Measurements from ENCODE around the gene ATRN.

ATRN gene

GRCh38 chr20:3696745-3697587, 226.1 kb downstream of the ATRN start:
- H3K4ac ChIP-seq (ENCODE audit: low read depth in 1 of 2, low read length in 2 of 2), result no peak overlapping the region
- no peak overlapping the region for H4K91ac ChIP-seq (ENCODE audit: low read length)
- H4K8ac ChIP-seq (ENCODE audit: low read length), result no peak overlapping the region
- H2BK15ac ChIP-seq (ENCODE audit: low read depth, poor library complexity, severe bottlenecking), result no peak overlapping the region
- H3K18ac ChIP-seq (ENCODE audit: low read depth in 1 of 2, low read length in 2 of 2), result no peak overlapping the region
- H3K36me3 ChIP-seq (ENCODE audit: control insufficient read depth in 1 of 2, insufficient read depth in 2 of 2, low read depth in 1 of 2, low read length in 2 of 2), result no peaks in the 10 kb centered on the region
- no peak overlapping the region for H3K23ac ChIP-seq (ENCODE audit: low read length in 2 of 2)
- H3K9me3 ChIP-seq (ENCODE audit: control insufficient read depth, low read length), result peaks cover 4% of the 10 kb centered on the region
- H2BK5ac ChIP-seq (ENCODE audit: low read depth, low read length, poor library complexity, severe bottlenecking), result no peak overlapping the region
- no peak overlapping the region for H2AK5ac ChIP-seq (ENCODE audit: low read length, severe bottlenecking)
- no peak overlapping the region for H3K4me2 ChIP-seq (ENCODE audit: low read length, poor library complexity, severe bottlenecking)
- H3K4me3 ChIP-seq (ENCODE audit: insufficient read depth in 1 of 2, low read depth in 1 of 2, low read length in 2 of 2), result no peak overlapping the region
- no peaks in the 10 kb centered on the region for H3K4me1 ChIP-seq (ENCODE audit: control insufficient read depth, insufficient read depth, low read depth, low read length)
- H2AFZ ChIP-seq (ENCODE audit: low read depth, low read length), result no peak overlapping the region
- H2BK12ac ChIP-seq (ENCODE audit: low read length in 2 of 2), result no peak overlapping the region
- H3K27ac ChIP-seq (ENCODE audit: low read length, poor library complexity, severe bottlenecking), result no peak overlapping the region
- H3K14ac ChIP-seq (ENCODE audit: low read length in 2 of 2), result no peak overlapping the region
- 86% methylated on average over 15 of the region's 15 CpGs for WGBS
- no peaks in the 10 kb centered on the region for H3K79me1 ChIP-seq (replicated peaks; ENCODE audit: low read length, poor library complexity, severe bottlenecking)
- H2BK120ac ChIP-seq (ENCODE audit: low read depth, low read length), result no peak overlapping the region
- no peak overlapping the region for H3K9ac ChIP-seq (ENCODE audit: low read length)
- H3K27me3 ChIP-seq (ENCODE audit: control insufficient read depth in 1 of 2, insufficient read depth in 1 of 2, low read length in 2 of 2), result peaks cover 4 to 17% of the 10 kb centered on the region in 2 experiments
- no peak for DNase-seq

GRCh38 chr20:3697588-3698305, 226.9 kb downstream of the ATRN start:
- Histone ChIP-seq H2BK12ac (ENCODE audit: low read length in 2 of 2) (no peak overlapping the region), H3K23ac (ENCODE audit: low read length in 2 of 2) (no peak overlapping the region), H3K79me1 (replicated peaks; ENCODE audit: low read length, poor library complexity, severe bottlenecking) (no peaks in the 10 kb centered on the region), H4K91ac (ENCODE audit: low read length) (no peak overlapping the region), H2BK5ac (ENCODE audit: low read depth, low read length, poor library complexity, severe bottlenecking) (no peak overlapping the region), H3K14ac (ENCODE audit: low read length in 2 of 2) (no peak overlapping the region), H2AFZ (ENCODE audit: low read depth, low read length) (no peak overlapping the region), H3K9ac (ENCODE audit: low read length) (no peak overlapping the region), H4K8ac (ENCODE audit: low read length) (no peak overlapping the region), H3K9me3 (ENCODE audit: control insufficient read depth, low read length) (peaks cover 4% of the 10 kb centered on the region), H3K27ac (ENCODE audit: low read length, poor library complexity, severe bottlenecking) (no peak overlapping the region), H2BK15ac (ENCODE audit: low read depth, poor library complexity, severe bottlenecking) (no peak overlapping the region), H3K4ac (ENCODE audit: low read depth in 1 of 2, low read length in 2 of 2) (no peak overlapping the region), H3K36me3 (ENCODE audit: control insufficient read depth in 1 of 2, insufficient read depth in 2 of 2, low read depth in 1 of 2, low read length in 2 of 2) (no peaks in the 10 kb centered on the region), H3K4me3 (ENCODE audit: insufficient read depth in 1 of 2, low read depth in 1 of 2, low read length in 2 of 2) (no peak overlapping the region), H2AK5ac (ENCODE audit: low read length, severe bottlenecking) (no peak overlapping the region), H2BK120ac (ENCODE audit: low read depth, low read length) (no peak overlapping the region), H3K4me2 (ENCODE audit: low read length, poor library complexity, severe bottlenecking) (no peak overlapping the region), H3K18ac (ENCODE audit: low read depth in 1 of 2, low read length in 2 of 2) (no peak overlapping the region), H3K4me1 (ENCODE audit: control insufficient read depth, insufficient read depth, low read depth, low read length) (no peaks in the 10 kb centered on the region), H3K27me3 (ENCODE audit: control insufficient read depth in 1 of 2, insufficient read depth in 1 of 2, low read length in 2 of 2) (peaks cover 4 to 15% of the 10 kb centered on the region in 2 experiments)
- WGBS, result 80% methylated on average over 18 of the region's 18 CpGs
- DNase-seq, result no peak

- Histone ChIP-seq H3K23ac (ENCODE audit: low read length in 2 of 2) (no peak overlapping the region), H3K27ac (ENCODE audit: low read length, poor library complexity, severe bottlenecking) (no peak overlapping the region)
Observed at GRCh38 chr20:3698591-3699001, 227.8 kb downstream of the ATRN start.

GRCh38 chr20:3699037-3699436, 228.2 kb downstream of the ATRN start:
- Histone ChIP-seq H3K4me3 (ENCODE audit: insufficient read depth in 1 of 2, low read depth in 1 of 2, low read length in 2 of 2) (no peak overlapping the region), H3K79me1 (replicated peaks; ENCODE audit: low read length, poor library complexity, severe bottlenecking) (no peaks in the 10 kb centered on the region), H3K9ac (ENCODE audit: low read length) (no peak overlapping the region)

More at GRCh38 chr20:3698591-3699001, 227.8 kb downstream of the ATRN start:
- H4K8ac ChIP-seq (ENCODE audit: low read length), result no peak overlapping the region
- no peak overlapping the region for H4K91ac ChIP-seq (ENCODE audit: low read length)
- H3K36me3 ChIP-seq (ENCODE audit: control insufficient read depth in 1 of 2, insufficient read depth in 2 of 2, low read depth in 1 of 2, low read length in 2 of 2), result no peaks in the 10 kb centered on the region
- no peak overlapping the region for H3K14ac ChIP-seq (ENCODE audit: low read length in 2 of 2)
- no peak overlapping the region for H2BK120ac ChIP-seq (ENCODE audit: low read depth, low read length)
- H3K4ac ChIP-seq (ENCODE audit: low read depth in 1 of 2, low read length in 2 of 2), result no peak overlapping the region
- no peak overlapping the region for H2AFZ ChIP-seq (ENCODE audit: low read depth, low read length)
- no peak overlapping the region for H2BK15ac ChIP-seq (ENCODE audit: low read depth, poor library complexity, severe bottlenecking)
- H3K4me3 ChIP-seq (ENCODE audit: insufficient read depth in 1 of 2, low read depth in 1 of 2, low read length in 2 of 2), result no peak overlapping the region
- H3K27me3 ChIP-seq (ENCODE audit: control insufficient read depth in 1 of 2, insufficient read depth in 1 of 2, low read length in 2 of 2), result peaks cover 11 to 19% of the 10 kb centered on the region in 2 experiments
- H2BK5ac ChIP-seq (ENCODE audit: low read depth, low read length, poor library complexity, severe bottlenecking), result no peak overlapping the region
- H3K18ac ChIP-seq (ENCODE audit: low read depth in 1 of 2, low read length in 2 of 2), result no peak overlapping the region
- H3K9me3 ChIP-seq (ENCODE audit: control insufficient read depth, low read length), result peaks cover 4% of the 10 kb centered on the region
- no peak overlapping the region for H3K9ac ChIP-seq (ENCODE audit: low read length)
- H2BK12ac ChIP-seq (ENCODE audit: low read length in 2 of 2), result no peak overlapping the region
- H3K4me1 ChIP-seq (ENCODE audit: control insufficient read depth, insufficient read depth, low read depth, low read length), result no peaks in the 10 kb centered on the region
- no peak overlapping the region for H2AK5ac ChIP-seq (ENCODE audit: low read length, severe bottlenecking)
- no peaks in the 10 kb centered on the region for H3K79me1 ChIP-seq (replicated peaks; ENCODE audit: low read length, poor library complexity, severe bottlenecking)
- no peak overlapping the region for H3K4me2 ChIP-seq (ENCODE audit: low read length, poor library complexity, severe bottlenecking)
- no peak for DNase-seq
- WGBS, result 87% methylated on average over 6 of the region's 6 CpGs

More at GRCh38 chr20:3699037-3699436, 228.2 kb downstream of the ATRN start:
- H3K4ac ChIP-seq (ENCODE audit: low read depth in 1 of 2, low read length in 2 of 2), result no peak overlapping the region
- no peak overlapping the region for H4K8ac ChIP-seq (ENCODE audit: low read length)
- H3K9me3 ChIP-seq (ENCODE audit: control insufficient read depth, low read length), result peaks cover 4% of the 10 kb centered on the region
- no peak overlapping the region for H2BK5ac ChIP-seq (ENCODE audit: low read depth, low read length, poor library complexity, severe bottlenecking)
- no peaks in the 10 kb centered on the region for H3K4me1 ChIP-seq (ENCODE audit: control insufficient read depth, insufficient read depth, low read depth, low read length)
- H3K36me3 ChIP-seq (ENCODE audit: control insufficient read depth in 1 of 2, insufficient read depth in 2 of 2, low read depth in 1 of 2, low read length in 2 of 2), result no peaks in the 10 kb centered on the region
- DNase-seq, result no peak
- H2BK12ac ChIP-seq (ENCODE audit: low read length in 2 of 2), result no peak overlapping the region
- no peak overlapping the region for H2BK120ac ChIP-seq (ENCODE audit: low read depth, low read length)
- no peak overlapping the region for H3K27ac ChIP-seq (ENCODE audit: low read length, poor library complexity, severe bottlenecking)
- peak overlapping the region; percentile 1 for H3K4me2 ChIP-seq (ENCODE audit: low read length, poor library complexity, severe bottlenecking)
- H3K27me3 ChIP-seq (ENCODE audit: control insufficient read depth in 1 of 2, insufficient read depth in 1 of 2, low read length in 2 of 2), result peaks cover 15 to 23% of the 10 kb centered on the region in 2 experiments
- 95% methylated on average over 15 of the region's 16 CpGs for WGBS
- no peak overlapping the region for H2BK15ac ChIP-seq (ENCODE audit: low read depth, poor library complexity, severe bottlenecking)
- H4K91ac ChIP-seq (ENCODE audit: low read length), result no peak overlapping the region
- no peak overlapping the region for H3K18ac ChIP-seq (ENCODE audit: low read depth in 1 of 2, low read length in 2 of 2)
- no peak overlapping the region for H3K14ac ChIP-seq (ENCODE audit: low read length in 2 of 2)
- H3K23ac ChIP-seq (ENCODE audit: low read length in 2 of 2), result no peak overlapping the region
- no peak overlapping the region for H2AFZ ChIP-seq (ENCODE audit: low read depth, low read length)
- H2AK5ac ChIP-seq (ENCODE audit: low read length, severe bottlenecking), result no peak overlapping the region

All from mesenchymal stem cell (in vitro differentiated cells and primary cell).